H1 (cell line): ENCODE measurements around the gene PCDHB3.

Experiments used
- MAFK ChIP-seq: IDR thresholded peaks from 2 replicates; pipeline ENCODE4 v1.6.1; 2012; ENCODE audit warnings: low read depth, mild to moderate bottlenecking, improper control_type of control experiment, low read length
- SRF ChIP-seq: IDR thresholded peaks from 2 replicates; pipeline ENCODE4 v1.6.1; 2011; ENCODE audit warnings: mild to moderate bottlenecking, low read depth, low read length, moderate library complexity

DNA sequence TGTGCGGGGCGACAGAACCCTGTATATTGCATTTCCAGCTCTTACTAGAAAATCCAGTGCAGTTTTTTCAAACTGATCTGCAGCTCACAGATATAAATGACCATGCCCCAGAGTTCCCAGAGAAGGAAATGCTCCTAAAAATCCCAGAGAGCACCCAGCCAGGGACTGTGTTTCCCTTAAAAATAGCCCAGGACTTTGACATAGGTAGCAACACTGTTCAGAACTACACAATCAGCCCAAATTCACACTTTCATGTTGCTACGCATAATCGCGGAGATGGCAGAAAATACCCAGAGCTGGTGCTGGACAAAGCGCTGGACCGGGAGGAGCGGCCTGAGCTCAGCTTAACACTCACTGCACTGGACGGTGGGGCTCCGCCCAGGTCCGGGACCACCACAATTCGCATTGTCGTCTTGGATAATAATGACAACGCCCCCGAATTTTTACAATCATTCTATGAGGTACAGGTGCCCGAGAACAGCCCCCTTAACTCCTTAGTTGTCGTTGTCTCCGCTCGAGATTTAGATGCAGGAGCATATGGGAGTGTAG lies 35.5 kb downstream of the PCDHB3 start:
- TF ChIP-seq MAFK (no peak), SRF (no peak)
